Lower lobe of right lung (tissue), 2 donors: ENCODE results near the gene PTTG1IP2. TPM values are rescaled to one million over a fixed set of nuclear protein-coding genes. Genes with fewer than 3 reads are reported as not detected.

Experiments
- ATAC-seq, 2 donors: fragments of 200-7000 bp; cut with Tn5 transposase; one replicate each; pipeline ENCODE4 v1.9.1; 2020 to 2022; ENCODE audit warnings: mild to moderate bottlenecking in 2 of 2, moderate library complexity in 2 of 2
- DNase-seq: peaks from one replicate; pipeline ENCODE4 v3.0.0-alpha.2; 2020
- H3K27ac ChIP-seq: fragments of 200-600 bp; one replicate; pipeline ENCODE4 v1.8.0; 2022
- H3K27me3 ChIP-seq: fragments of 200-600 bp; one replicate; pipeline ENCODE4 v1.8.0; 2022; ENCODE audit warnings: low read depth
- H3K36me3 ChIP-seq: fragments of 200-600 bp; one replicate; pipeline ENCODE4 v1.8.0; 2022; ENCODE audit warnings: mild to moderate bottlenecking
- H3K4me1 ChIP-seq: fragments of 200-600 bp; one replicate; pipeline ENCODE4 v1.8.0; 2022
- H3K4me3 ChIP-seq: fragments of 200-600 bp; one replicate; pipeline ENCODE4 v1.8.0; 2022; ENCODE audit warnings: mild to moderate bottlenecking
- H3K9me3 ChIP-seq: fragments of 200-600 bp; one replicate; pipeline ENCODE4 v1.8.0; 2022
- intact Hi-C: fragments of 100-400 bp; cut with DNase I; formaldehyde crosslinking; loops from one replicate; pipeline ENCODE4 v1.11.0; 2022
- long read RNA-seq: library from polyadenylated mRNA; unstranded; transcript quantifications from one replicate; pipeline ENCODE4 v2.0.0, GENCODE V29; 2021
- total RNA-seq: library from RNA; stranded (reverse); fragmentation: NEBNext Ultra II Directional; extraction: Animal tissue kit (Norgen Biotek cat#: 25700); gene quantifications from one replicate; pipeline ENCODE4 v1.2.1, GENCODE V29; 2021
- TF ChIP-seq, protein P1 (sequence below): fragments of 200-600 bp; IDR thresholded peaks from one replicate; pipeline ENCODE4 v1.8.0; 2022; ENCODE audit warnings: antibody characterized with exemption, mild to moderate bottlenecking
- donor health status: DM: no; HTN: yes; CAD: no; lungs with severe emphysema.

The PTTG1IP2 gene
- not detected for total RNA-seq
- long read RNA-seq: 0 reads

DNA sequence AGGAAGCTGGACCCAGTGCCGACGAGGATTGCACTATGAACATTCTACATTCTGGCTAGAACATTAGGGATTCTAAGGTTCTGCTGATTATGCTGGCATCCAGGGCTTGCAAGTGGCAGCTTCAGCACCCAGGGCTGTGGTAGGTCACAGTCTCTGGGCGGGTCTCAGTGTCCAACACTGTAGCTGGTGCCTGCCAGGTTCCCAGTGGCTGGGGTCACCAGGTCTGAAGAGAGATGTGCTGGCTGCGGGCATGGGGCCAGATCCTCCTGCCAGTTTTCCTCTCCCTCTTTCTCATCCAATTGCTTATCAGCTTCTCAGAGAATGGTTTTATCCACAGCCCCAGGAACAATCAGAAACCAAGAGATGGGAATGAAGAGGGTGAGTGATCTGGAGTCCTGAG, at the start of gene PTTG1IP2:
TSS of gene PTTG1IP2 (plus strand) at position 86 of the 400 bp plus-strand sequence. CDS start at position 234, 148 bp downstream.
- intact Hi-C loops: no loop called here
- TF ChIP-seq, protein P1, sequence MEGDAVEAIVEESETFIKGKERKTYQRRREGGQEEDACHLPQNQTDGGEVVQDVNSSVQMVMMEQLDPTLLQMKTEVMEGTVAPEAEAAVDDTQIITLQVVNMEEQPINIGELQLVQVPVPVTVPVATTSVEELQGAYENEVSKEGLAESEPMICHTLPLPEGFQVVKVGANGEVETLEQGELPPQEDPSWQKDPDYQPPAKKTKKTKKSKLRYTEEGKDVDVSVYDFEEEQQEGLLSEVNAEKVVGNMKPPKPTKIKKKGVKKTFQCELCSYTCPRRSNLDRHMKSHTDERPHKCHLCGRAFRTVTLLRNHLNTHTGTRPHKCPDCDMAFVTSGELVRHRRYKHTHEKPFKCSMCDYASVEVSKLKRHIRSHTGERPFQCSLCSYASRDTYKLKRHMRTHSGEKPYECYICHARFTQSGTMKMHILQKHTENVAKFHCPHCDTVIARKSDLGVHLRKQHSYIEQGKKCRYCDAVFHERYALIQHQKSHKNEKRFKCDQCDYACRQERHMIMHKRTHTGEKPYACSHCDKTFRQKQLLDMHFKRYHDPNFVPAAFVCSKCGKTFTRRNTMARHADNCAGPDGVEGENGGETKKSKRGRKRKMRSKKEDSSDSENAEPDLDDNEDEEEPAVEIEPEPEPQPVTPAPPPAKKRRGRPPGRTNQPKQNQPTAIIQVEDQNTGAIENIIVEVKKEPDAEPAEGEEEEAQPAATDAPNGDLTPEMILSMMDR: no peak
- no peaks in the 10 kb centered on the region for H3K4me1 ChIP-seq
- no peak within 1 kb of the TSS for H3K27ac ChIP-seq
- no peak within 1 kb of the TSS for H3K4me3 ChIP-seq
- no peak for DNase-seq
- no peaks in the 10 kb centered on the region for H3K27me3 ChIP-seq
- no peaks in the 10 kb centered on the region for H3K36me3 ChIP-seq
- no peaks in the 10 kb centered on the region for H3K9me3 ChIP-seq
- no peak for ATAC-seq

DNA sequence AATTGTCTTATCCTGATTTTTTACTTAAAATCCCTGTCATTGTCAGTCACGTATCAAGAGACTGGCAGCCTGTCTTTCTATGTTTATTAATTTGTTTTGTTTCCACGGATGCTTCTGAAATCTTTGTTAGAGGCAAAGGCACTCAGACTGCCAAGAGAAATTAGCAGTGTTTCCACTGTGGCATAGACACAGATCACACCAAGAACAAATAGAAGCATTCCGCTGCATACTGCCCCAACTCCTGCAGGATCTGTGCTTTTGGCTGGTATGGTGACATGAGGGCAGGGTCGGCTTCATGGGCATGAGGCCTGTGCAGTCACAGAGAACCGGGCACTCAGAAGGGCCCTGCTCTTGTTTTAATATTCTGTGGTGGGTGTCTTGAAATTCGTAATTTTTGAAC, 47.8 kb upstream of the PTTG1IP2 start:
- H3K4me1 ChIP-seq: no peaks in the 10 kb centered on the region
- TF ChIP-seq, protein P1: no peak
- no peak for ATAC-seq
- H3K27ac ChIP-seq: no peak overlapping the region
- H3K4me3 ChIP-seq: no peak overlapping the region
- no peaks in the 10 kb centered on the region for H3K9me3 ChIP-seq
- intact Hi-C loops: loop anchor here (10.0 kb wide), 1 partner anchor 267 kb away; the partner anchor contains the start of gene STEAP1
- no peak for DNase-seq
- no peaks in the 10 kb centered on the region for H3K36me3 ChIP-seq
- H3K27me3 ChIP-seq: no peaks in the 10 kb centered on the region

DNA sequence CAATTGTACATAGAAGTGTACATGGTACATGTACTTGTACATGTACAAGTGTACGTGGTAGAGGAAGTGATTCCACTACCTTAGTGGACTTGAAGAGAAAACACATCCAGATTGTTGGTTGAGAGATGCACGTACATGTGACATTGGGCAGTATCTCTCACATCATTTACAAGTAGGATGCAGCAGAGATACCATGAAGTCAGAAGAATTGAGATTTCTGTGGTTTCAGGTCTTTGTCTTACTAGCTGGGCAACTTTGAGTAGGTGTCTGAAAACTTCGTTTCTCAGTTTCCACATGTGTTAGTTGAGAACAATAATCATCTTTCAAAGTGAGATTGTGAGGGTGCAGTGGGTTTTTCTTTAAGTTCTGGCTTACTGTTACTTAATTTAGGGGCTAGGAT, 44.7 kb upstream of the PTTG1IP2 start:
- no peaks in the 10 kb centered on the region for H3K9me3 ChIP-seq
- intact Hi-C loops: loop anchor here (10.0 kb wide), 1 partner anchor 270 kb away; the partner anchor contains the start of gene STEAP1
- no peaks in the 10 kb centered on the region for H3K36me3 ChIP-seq
- TF ChIP-seq, protein P1: no peak
- no peaks in the 10 kb centered on the region for H3K27me3 ChIP-seq
- DNase-seq (no peak), ATAC-seq (no peak)
- no peak overlapping the region for H3K27ac ChIP-seq
- H3K4me3 ChIP-seq: no peak overlapping the region
- no peaks in the 10 kb centered on the region for H3K4me1 ChIP-seq

DNA sequence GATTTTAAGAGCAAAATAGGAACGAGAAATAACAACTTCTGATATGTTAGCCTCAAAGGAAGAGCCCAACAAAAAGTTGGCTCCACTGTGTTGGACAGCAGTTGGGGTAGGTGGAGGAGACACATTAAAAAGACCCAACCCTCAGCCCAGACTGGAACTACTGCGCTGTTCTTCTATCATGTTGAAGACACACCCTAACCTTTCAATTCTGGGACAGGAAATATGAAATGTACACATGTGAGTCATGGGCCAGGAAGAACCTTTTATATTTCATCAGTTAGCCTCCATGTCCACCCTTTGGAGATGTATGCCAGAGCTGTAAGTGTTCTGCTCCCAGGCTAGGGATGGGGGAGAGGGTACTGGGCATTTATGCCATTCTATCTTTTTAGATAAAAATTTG, 44.1 kb upstream of the PTTG1IP2 start:
- no peak overlapping the region for H3K4me3 ChIP-seq
- TF ChIP-seq, protein P1: no peak
- no peak overlapping the region for H3K27ac ChIP-seq
- ATAC-seq: no peak
- DNase-seq: no peak
- no peaks in the 10 kb centered on the region for H3K36me3 ChIP-seq
- H3K27me3 ChIP-seq: no peaks in the 10 kb centered on the region
- intact Hi-C loops: loop anchor here (10.0 kb wide), 1 partner anchor 271 kb away; the partner anchor contains the start of gene STEAP1
- H3K4me1 ChIP-seq: no peaks in the 10 kb centered on the region
- no peaks in the 10 kb centered on the region for H3K9me3 ChIP-seq

DNA sequence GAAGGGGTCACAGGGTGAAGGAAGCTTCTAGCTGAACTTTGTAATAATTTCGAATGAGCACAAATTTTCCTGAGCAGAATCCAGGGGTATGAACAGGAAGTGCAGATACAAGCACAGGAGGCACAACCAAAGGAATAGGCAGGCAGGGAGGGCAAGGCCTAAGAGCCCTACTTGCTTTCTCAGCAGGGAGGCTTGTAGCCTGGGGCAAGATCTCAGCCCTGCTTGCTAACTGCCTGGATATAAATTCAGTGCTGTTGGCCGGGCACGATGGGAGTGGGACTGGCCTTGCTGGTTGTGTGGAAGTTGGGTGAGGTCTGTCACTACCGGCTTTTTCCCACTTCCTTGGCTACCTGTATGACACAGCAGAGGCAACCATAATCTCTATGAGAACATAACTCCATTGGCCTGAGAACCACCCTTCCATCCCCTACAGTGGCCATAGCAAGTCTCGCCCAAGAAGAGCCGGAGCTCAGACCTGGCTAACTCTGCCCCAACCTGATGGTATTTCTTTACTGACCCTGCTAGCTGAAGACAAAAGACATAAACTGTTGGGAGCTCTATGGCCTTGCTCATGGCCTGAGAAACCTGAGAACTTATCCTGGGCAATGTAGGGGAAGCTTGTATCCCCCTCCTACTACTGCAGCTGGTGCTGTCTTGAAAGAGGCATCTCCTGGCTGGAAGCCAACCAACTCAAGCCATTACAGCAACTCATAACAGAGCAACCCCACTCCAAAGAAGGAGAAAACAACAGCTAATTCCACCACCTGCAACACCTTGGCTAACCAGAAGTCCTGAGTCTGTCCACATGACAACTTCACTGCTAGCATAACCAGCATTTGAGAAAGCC, 38.6 kb upstream of the PTTG1IP2 start:
- Histone ChIP-seq H3K27me3 (no peaks in the 10 kb centered on the region), H3K27ac (no peak overlapping the region), H3K4me3 (no peak overlapping the region), H3K36me3 (no peaks in the 10 kb centered on the region), H3K4me1 (no peaks in the 10 kb centered on the region), H3K9me3 (no peaks in the 10 kb centered on the region)
- TF ChIP-seq, protein P1: no peak
- ATAC-seq (no peak), DNase-seq (no peak)
- intact Hi-C loops: no loop called here
